GM23338 (cell line): Measurements from ENCODE around the gene CNDP1. TPM values are rescaled to one million over a fixed set of nuclear protein-coding genes. Genes with fewer than 3 reads are reported as not detected.

Source experiments
- ATAC-seq: fragments of 200-7000 bp; cut with Tn5 transposase; 3 replicates; pipeline ENCODE4 v1.9.1; 2020
- DNase-seq: peaks from one replicate; pipeline ENCODE4 v3.0.0-alpha.2; 2015; ENCODE audit warnings: low spot score
- H2AFZ ChIP-seq: fragments of 200-600 bp; sonication (generic); 2 replicates; pipeline ENCODE4 v1.8.0; 2016; ENCODE audit warnings: antibody characterized with exemption, mild to moderate bottlenecking, moderate library complexity
- H3F3A ChIP-seq: fragments of 200-600 bp; sonication (generic); replicated peaks from 2 replicates; pipeline ENCODE4 v1.8.0; 2017; ENCODE audit warnings: antibody characterized with exemption, mixed run types, low read depth
- H3K27ac ChIP-seq: fragments of 200-600 bp; sonication (generic); 2 replicates; pipeline ENCODE4 v1.6.1; 2016; ENCODE audit warnings: low read depth
- H3K27me3 ChIP-seq: fragments of 200-600 bp; sonication (generic); 2 replicates; pipeline ENCODE4 v1.8.0; 2016; ENCODE audit warnings: mild to moderate bottlenecking, mixed run types, moderate library complexity; ENCODE audit not compliant: insufficient read depth
- H3K36me3 ChIP-seq: fragments of 200-600 bp; sonication (generic); 2 replicates; pipeline ENCODE4 v1.8.0; 2016; ENCODE audit warnings: mild to moderate bottlenecking; ENCODE audit not compliant: insufficient read depth
- H3K4me1 ChIP-seq: fragments of 200-600 bp; sonication (generic); 2 replicates; pipeline ENCODE4 v1.8.0; 2016; ENCODE audit warnings: mild to moderate bottlenecking, moderate library complexity; ENCODE audit not compliant: insufficient read depth
- H3K4me2 ChIP-seq: fragments of 200-600 bp; sonication (generic); 2 replicates; pipeline ENCODE4 v1.7.1; 2017; ENCODE audit warnings: mixed run types
- H3K4me3 ChIP-seq: fragments of 200-600 bp; sonication (generic); 2 replicates; pipeline ENCODE4 v1.6.1; 2016; ENCODE audit warnings: mixed run types
- H3K79me2 ChIP-seq: fragments of 200-600 bp; sonication (generic); replicated peaks from 2 replicates; pipeline ENCODE4 v1.8.0; 2017; ENCODE audit warnings: mild to moderate bottlenecking; ENCODE audit not compliant: insufficient read depth
- H3K9me2 ChIP-seq: fragments of 200-600 bp; sonication (generic); 2 replicates; pipeline ENCODE4 v1.8.0; 2017; ENCODE audit not compliant: insufficient read depth
- H4K20me1 ChIP-seq: fragments of 200-600 bp; sonication (generic); replicated peaks from 2 replicates; pipeline ENCODE4 v1.8.0; 2017; ENCODE audit warnings: mild to moderate bottlenecking; ENCODE audit not compliant: insufficient read depth
- H3K27ac Mint-ChIP-seq: 2 replicates; pipeline ENCODE4 v1.8.0; 2020; ENCODE audit warnings: inconsistent platforms, mild to moderate bottlenecking, moderate library complexity, mixed read lengths
- H3K27me3 Mint-ChIP-seq: 3 replicates; pipeline ENCODE4 v1.8.0; 2022; ENCODE audit warnings: low read depth, mild to moderate bottlenecking, moderate library complexity, mixed read lengths, inconsistent platforms; ENCODE audit not compliant: insufficient read depth, poor library complexity
- H3K36me3 Mint-ChIP-seq: 3 replicates; pipeline ENCODE4 v1.8.0; 2021; ENCODE audit warnings: low read depth, mild to moderate bottlenecking, inconsistent platforms, moderate library complexity, mixed read lengths
- H3K4me1 Mint-ChIP-seq: 3 replicates; pipeline ENCODE4 v1.8.0; 2020; ENCODE audit warnings: mild to moderate bottlenecking, inconsistent platforms, mixed read lengths
- H3K4me3 Mint-ChIP-seq: 3 replicates; pipeline ENCODE4 v1.8.0; 2021; ENCODE audit warnings: moderate library complexity, mild to moderate bottlenecking, inconsistent platforms, mixed read lengths
- H3K9me3 Mint-ChIP-seq: 3 replicates; pipeline ENCODE4 v1.8.0; 2020; ENCODE audit warnings: moderate library complexity, mild to moderate bottlenecking, inconsistent platforms, mixed read lengths
- CREB1 ChIP-seq: fragments of 250-450 bp; sonication (Bioruptor Pico); IDR thresholded peaks from 2 replicates; pipeline ENCODE4 v1.5.0; 2020; ENCODE audit warnings: low read depth, mild to moderate bottlenecking, moderate library complexity
- CTCF ChIP-seq, 2 experiments: fragments of 200-600 bp in 1 of 2; sonication (generic) in 1 of 2; conservative IDR thresholded peaks; 2 replicates each; pipeline versions ENCODE4 v1.5.1 to v1.6.1; 2016 to 2017; ENCODE audit warnings: antibody characterized with exemption in 2 of 2, low read depth in 2 of 2, mild to moderate bottlenecking in 2 of 2, moderate library complexity in 1 of 2
- ETS1 ChIP-seq: IDR thresholded peaks from 2 replicates; pipeline ENCODE4 v1.6.1; 2016; ENCODE audit warnings: antibody characterized with exemption
- EZH2 ChIP-seq: fragments of 200-600 bp; sonication (generic); IDR thresholded peaks from one replicate; pipeline ENCODE4 v1.8.0; 2017; ENCODE audit warnings: antibody characterized with exemption, mild to moderate bottlenecking, low read depth; ENCODE audit not compliant: unreplicated experiment
- EZH2phosphoT487 ChIP-seq: fragments of 200-600 bp; sonication (generic); IDR thresholded peaks from one replicate; pipeline ENCODE4 v1.8.1; 2018; ENCODE audit warnings: antibody characterized with exemption; ENCODE audit not compliant: unreplicated experiment
- JUNB ChIP-seq: IDR thresholded peaks from one replicate; pipeline ENCODE4 v1.6.1; 2016; ENCODE audit warnings: antibody characterized with exemption; ENCODE audit not compliant: unreplicated experiment
- NANOG ChIP-seq: IDR thresholded peaks from 2 replicates; pipeline ENCODE4 v1.6.1; 2016; ENCODE audit warnings: antibody characterized with exemption, borderline replicate concordance
- POLR2AphosphoS5 ChIP-seq: IDR thresholded peaks from 2 replicates; pipeline ENCODE4 v1.6.1; 2016; ENCODE audit warnings: antibody characterized with exemption, low read depth
- REST ChIP-seq: IDR thresholded peaks from one replicate; pipeline ENCODE4 v1.6.1; 2018; ENCODE audit warnings: antibody characterized with exemption; ENCODE audit not compliant: unreplicated experiment
- STAT1 ChIP-seq: IDR thresholded peaks from one replicate; pipeline ENCODE4 v1.6.1; 2016; ENCODE audit warnings: antibody characterized with exemption; ENCODE audit not compliant: unreplicated experiment
- ZNF114 ChIP-seq: fragments of 250-450 bp; sonication (Bioruptor Pico); IDR thresholded peaks from 2 replicates; pipeline ENCODE4 v1.5.0; 2020; ENCODE audit warnings: mild to moderate bottlenecking, moderate library complexity
- ZNF331 ChIP-seq: fragments of 250-450 bp; sonication (Bioruptor Pico); IDR thresholded peaks from 2 replicates; pipeline ENCODE4 v1.5.0; 2020; ENCODE audit warnings: low read depth, mild to moderate bottlenecking, moderate library complexity
- ZNF462 ChIP-seq: fragments of 250-450 bp; sonication (Bioruptor Pico); IDR thresholded peaks from 2 replicates; pipeline ENCODE4 v1.5.0; 2020; ENCODE audit warnings: mild to moderate bottlenecking, moderate library complexity
- polyA plus RNA-seq: library from polyadenylated mRNA; unstranded; fragments of >200 nt; fragmentation: Nextera tagmentation; extraction: Ambion mirVana; gene quantifications from 2 replicates; pipeline ENCODE4 v1.2.1, GENCODE V29; 2016
- total RNA-seq: library from RNA; depleted of rRNA; stranded (reverse); fragments of >200 nt; shearing (Covaris generic); gene quantifications from 2 replicates; pipeline ENCODE4 v1.2.3, GENCODE V29; 2014

The CNDP1 gene
- total and polyA plus RNA-seq, 2 experiments from 2014 or later = 0.03 to 0.11 TPM

GRCh38 chr18:74520096-74520833 lies 14.0 kb upstream of the CNDP1 start:
- Mint-ChIP-seq H3K36me3 (peaks cover 89% of the 10 kb centered on the region), H3K4me3 (no peak overlapping the region), H3K27ac (no peak overlapping the region), H3K4me1 (peaks cover 3% of the 10 kb centered on the region; the same call in 2 of the 3 replicates), H3K9me3 (peaks cover 34% of the 10 kb centered on the region), H3K27me3 (peaks cover 12% of the 10 kb centered on the region)
- Histone ChIP-seq H3K4me1 (no peaks in the 10 kb centered on the region), H3F3A (no peaks in the 10 kb centered on the region), H2AFZ (no peak overlapping the region), H4K20me1 (no peaks in the 10 kb centered on the region), H3K36me3 (0 out of 2 replicates have a peak, but pooled peaks cover 6% of the 10 kb centered on the region), H3K27me3 (no peaks in the 10 kb centered on the region), H3K4me3 (no peak overlapping the region), H3K79me2 (no peaks in the 10 kb centered on the region), H3K4me2 (no peak overlapping the region), H3K9me2 (no peaks in the 10 kb centered on the region), H3K27ac (no peak overlapping the region)
- TF ChIP-seq POLR2AphosphoS5 (no peak), STAT1 (no peak), CTCF (conservative IDR thresholded peaks at IDR 0.05; ENCODE audit: low read depth in 2 of 2) (no peak), ZNF462 (CRISPR knock-in tag) (no peak), ETS1 (no peak), ZNF331 (CRISPR knock-in tag) (no peak), EZH2 (no peak), EZH2phosphoT487 (no peak), NANOG (no peak), ZNF114 (CRISPR knock-in tag) (no peak), JUNB (no peak), REST (no peak), CREB1 (CRISPR knock-in tag) (no peak)
- ATAC-seq (no peak), DNase-seq (no peak)
